GM12892 (cell line): ENCODE data around the gene CDKAL1.

ENCODE experiments used
- DNase-seq: peaks from one replicate; pipeline ENCODE4 v3.0.0; 2011; ENCODE audit not compliant: insufficient read length
- FAIRE-seq: peaks from 2 replicates; lab custom pipeline; 2011; peaks lifted over from hg19 to GRCh38; lab: Jason Lieb, UNC
- POLR2A ChIP-seq: IDR thresholded peaks from 2 replicates; pipeline ENCODE4 v1.6.1; 2011; ENCODE audit warnings: low read depth, low read length, control low read depth
- POLR2AphosphoS5 ChIP-seq: IDR thresholded peaks from 2 replicates; pipeline ENCODE4 v1.6.1; 2011; ENCODE audit warnings: low read depth, low read length, control low read depth
- TAF1 ChIP-seq: IDR thresholded peaks from 2 replicates; pipeline ENCODE4 v1.6.1; 2011; ENCODE audit warnings: low read depth, mild to moderate bottlenecking, control low read depth, low read length, borderline replicate concordance

CDKAL1 gene

DNA sequence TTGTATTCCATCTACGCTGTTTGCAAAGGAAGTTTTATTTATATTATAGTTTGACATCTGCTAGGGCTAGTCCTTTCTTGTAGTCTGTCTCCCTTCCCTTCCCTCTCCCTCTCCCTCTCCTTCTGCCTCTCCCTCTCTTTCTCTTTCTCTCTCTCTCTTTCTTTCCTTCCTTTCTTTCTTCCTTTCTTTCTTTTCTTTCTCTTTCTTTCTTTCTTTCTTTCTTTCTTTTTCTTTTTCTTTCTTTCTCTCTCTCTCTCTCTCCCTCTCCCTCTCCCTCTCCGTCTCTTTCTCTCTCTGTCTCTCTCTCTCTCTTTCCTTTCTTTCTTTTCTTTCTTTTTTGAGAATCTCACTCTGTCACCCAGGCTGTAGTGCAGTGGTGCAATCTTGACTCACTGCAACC lies 137.8 kb downstream of the CDKAL1 start:
- DNase-seq (no peak), FAIRE-seq (no peak)
- TF ChIP-seq POLR2AphosphoS5, result no peak
- no peak for TF ChIP-seq POLR2A
- TF ChIP-seq TAF1, result no peak

DNA sequence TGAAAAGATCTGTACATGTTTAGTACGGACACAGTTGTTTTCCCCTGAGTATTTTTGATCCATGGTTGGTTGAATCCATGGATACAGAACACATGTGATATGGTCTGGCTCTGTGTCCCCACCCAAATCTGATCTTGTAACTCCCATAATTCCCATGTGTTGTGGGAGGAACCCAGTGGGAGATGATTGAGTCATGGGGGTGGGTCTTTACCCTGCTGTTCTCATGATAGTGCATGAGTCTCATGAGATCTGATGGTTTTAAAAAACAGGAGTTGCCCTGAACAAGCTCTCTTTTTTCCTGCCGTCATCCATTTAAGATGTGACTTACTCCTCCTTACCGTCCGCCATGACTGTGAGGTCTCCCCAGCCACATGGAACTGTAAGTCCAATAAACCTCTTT lies 139.2 kb downstream of the CDKAL1 start:
- DNase-seq (no peak), FAIRE-seq (no peak)
- TF ChIP-seq POLR2A (no peak), TAF1 (no peak)

GRCh38 chr6:20674664-20675063 lies 140.4 kb downstream of the CDKAL1 start:
- no peak for TF ChIP-seq POLR2A
- no peak for TF ChIP-seq TAF1
- TF ChIP-seq POLR2AphosphoS5, result no peak
- FAIRE-seq (no peak), DNase-seq (no peak)

- no peak for FAIRE-seq
- DNase-seq, result no peak
- no peak for TF ChIP-seq POLR2A
- TF ChIP-seq TAF1, result no peak
- no peak for TF ChIP-seq POLR2AphosphoS5
Measured at GRCh38 chr6:20678831-20679352, 144.6 kb downstream of the CDKAL1 start.

- no peak for DNase-seq
- no peak for TF ChIP-seq TAF1
- no peak for TF ChIP-seq POLR2A
- no peak for TF ChIP-seq POLR2AphosphoS5
- FAIRE-seq, result no peak
Measured at GRCh38 chr6:20680697-20681165, 146.5 kb downstream of the CDKAL1 start.

GRCh38 chr6:20681243-20681684 lies 147.0 kb downstream of the CDKAL1 start:
- FAIRE-seq (peak; percentile 21), DNase-seq (no peak)
- no peak for TF ChIP-seq TAF1

- FAIRE-seq, result no peak
- TF ChIP-seq POLR2AphosphoS5 (no peak), POLR2A (no peak), TAF1 (no peak)
Measured at GRCh38 chr6:20684474-20684873, 150.2 kb downstream of the CDKAL1 start.

GRCh38 chr6:20686142-20686541 lies 151.9 kb downstream of the CDKAL1 start:
- TF ChIP-seq POLR2A (no peak), TAF1 (no peak), POLR2AphosphoS5 (no peak)
- FAIRE-seq, result no peak
- DNase-seq, result no peak

More at GRCh38 chr6:20684474-20684873, 150.2 kb downstream of the CDKAL1 start:
- DNase-seq, result no peak

DNA sequence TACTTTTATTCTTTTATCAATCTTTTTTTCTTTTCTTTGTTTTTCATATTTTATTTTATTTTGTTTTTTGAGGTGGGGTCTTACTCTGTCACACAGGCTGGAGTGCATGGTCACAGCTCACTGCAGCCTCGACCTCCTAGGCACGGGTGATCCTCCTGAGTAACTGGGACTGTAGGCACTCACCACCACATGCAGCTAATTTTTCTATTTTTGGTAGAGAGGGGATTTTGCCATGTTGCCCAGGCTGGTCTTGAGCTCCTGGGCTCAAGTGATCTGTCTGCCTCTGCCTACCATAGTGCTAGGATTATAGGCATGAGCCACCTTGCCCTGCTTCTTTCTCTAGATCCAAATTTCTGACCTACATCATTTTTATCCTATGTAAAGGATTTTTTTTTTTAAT lies 153.2 kb downstream of the CDKAL1 start:
- DNase-seq, result no peak
- no peak for FAIRE-seq
- TF ChIP-seq TAF1 (no peak), POLR2AphosphoS5 (no peak), POLR2A (no peak)

GRCh38 chr6:20688710-20689500 lies 154.6 kb downstream of the CDKAL1 start:
- FAIRE-seq (peak; percentile 67), DNase-seq (no peak)
- TF ChIP-seq POLR2A (0 out of 2 replicates have a peak, but pooled peaks have one; percentile 44), TAF1 (no peak)

DNA sequence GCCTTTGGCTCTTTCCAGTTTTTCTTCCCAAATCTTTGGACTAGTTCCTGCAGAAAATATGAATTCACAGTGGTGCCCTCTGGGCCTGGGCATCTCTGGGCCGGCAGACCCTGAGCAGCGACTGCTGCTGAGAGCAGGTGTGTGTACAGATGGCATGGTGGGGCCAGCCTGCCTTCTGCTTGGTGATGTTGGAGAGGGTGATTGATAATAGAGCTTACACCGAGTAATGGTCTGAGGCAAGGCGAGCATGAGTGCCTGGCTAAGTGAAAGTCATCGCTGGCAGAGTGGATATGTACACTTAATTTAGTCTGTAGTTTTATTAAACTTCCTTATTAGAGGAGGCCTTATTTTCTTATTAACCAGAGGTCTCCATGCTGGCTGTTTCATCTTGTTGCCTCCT lies 156.9 kb downstream of the CDKAL1 start:
- FAIRE-seq (no peak), DNase-seq (no peak)
- TF ChIP-seq POLR2AphosphoS5, result no peak
- no peak for TF ChIP-seq TAF1
- no peak for TF ChIP-seq POLR2A

DNA sequence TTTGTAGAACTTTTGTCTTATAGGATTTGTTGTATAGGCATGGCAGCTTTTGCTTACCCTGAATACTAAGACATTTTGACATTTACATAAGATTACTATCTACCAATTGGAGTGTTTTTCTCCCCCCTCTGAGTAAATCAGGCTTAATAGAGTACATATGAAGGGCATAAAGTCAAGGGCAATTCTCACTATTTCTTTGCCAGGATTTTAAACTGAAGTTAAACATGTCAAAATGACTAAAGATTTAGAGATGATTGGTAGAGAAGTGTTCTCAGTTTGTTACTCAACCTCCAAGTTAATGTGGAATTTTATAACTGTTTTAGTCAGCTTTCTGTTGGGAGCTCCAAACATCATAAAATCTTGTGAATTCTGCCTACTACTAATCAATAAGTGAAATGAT lies 157.8 kb downstream of the CDKAL1 start:
- TF ChIP-seq TAF1 (no peak), POLR2A (no peak), POLR2AphosphoS5 (no peak)
- FAIRE-seq, result no peak

More for the DNA sequence above, 157.8 kb downstream of the CDKAL1 start:
- DNase-seq, result no peak
